H9 (cell line): ENCODE results near the gene SIN3B. TPM values are rescaled to one million over a fixed set of nuclear protein-coding genes. Genes with fewer than 3 reads are reported as not detected.
"Not testable (repeated sequence)": the region's sequence is repeated elsewhere in the genome, so short reads cannot be mapped to it uniquely, and the experiment has no call there.

Source experiments
- DNase-seq: peaks from one replicate; pipeline ENCODE4 v3.0.0-alpha.2; 2017
- H2AFZ ChIP-seq: one replicate; pipeline ENCODE4 v1.6.1; 2013; ENCODE audit warnings: mild to moderate bottlenecking, low read length, control low read depth, moderate library complexity
- H2AK5ac ChIP-seq: 2 replicates; pipeline ENCODE4 v1.6.1; 2013; ENCODE audit warnings: low read length, control low read depth, mixed read lengths; ENCODE audit not compliant: insufficient read length
- H2BK120ac ChIP-seq: one replicate; pipeline ENCODE4 v1.6.1; 2013; ENCODE audit warnings: low read depth, mild to moderate bottlenecking, low read length, control low read depth, inconsistent platforms; ENCODE audit not compliant: poor library complexity, severe bottlenecking
- H2BK12ac ChIP-seq: 2 replicates; pipeline ENCODE4 v1.6.1; 2013; ENCODE audit warnings: low read length, control low read depth, mixed read lengths, low read depth; ENCODE audit not compliant: insufficient read length
- H2BK15ac ChIP-seq: 2 replicates; pipeline ENCODE4 v1.6.1; 2013; ENCODE audit warnings: low read depth, low read length, control low read depth
- H2BK20ac ChIP-seq: one replicate; pipeline ENCODE4 v1.6.1; 2013; ENCODE audit warnings: low read depth, mild to moderate bottlenecking, low read length, control low read depth, inconsistent platforms; ENCODE audit not compliant: poor library complexity, severe bottlenecking
- H2BK5ac ChIP-seq: 2 replicates; pipeline ENCODE4 v1.6.1; 2013; ENCODE audit warnings: low read length, control low read depth, mixed read lengths; ENCODE audit not compliant: insufficient read length
- H3K14ac ChIP-seq: 2 replicates; pipeline ENCODE4 v1.6.1; 2013; ENCODE audit warnings: low read length, control low read depth; ENCODE audit not compliant: insufficient read depth
- H3K18ac ChIP-seq: 2 replicates; pipeline ENCODE4 v1.6.1; 2013; ENCODE audit warnings: low read depth, mild to moderate bottlenecking, mixed read lengths, low read length, control low read depth; ENCODE audit not compliant: insufficient read length
- H3K23ac ChIP-seq: 2 replicates; pipeline ENCODE4 v1.6.1; 2013; ENCODE audit warnings: low read length, control low read depth, mixed read lengths, low read depth; ENCODE audit not compliant: insufficient read length
- H3K23me2 ChIP-seq: 2 replicates; pipeline ENCODE4 v1.6.1; 2013; ENCODE audit warnings: low read depth, mild to moderate bottlenecking, mixed read lengths, low read length, control low read depth; ENCODE audit not compliant: insufficient read length, poor library complexity, severe bottlenecking
- H3K27ac ChIP-seq: 2 replicates; pipeline ENCODE4 v1.5.1; 2013; ENCODE audit warnings: low read length, control low read depth, mixed read lengths, low read depth; ENCODE audit not compliant: insufficient read length
- H3K27me3 ChIP-seq: 2 replicates; pipeline ENCODE4 v1.6.1; 2013; ENCODE audit warnings: low read length, control low read depth, inconsistent platforms; ENCODE audit not compliant: insufficient read depth
- H3K4ac ChIP-seq: 2 replicates; pipeline ENCODE4 v1.6.1; 2013; ENCODE audit warnings: low read depth, mild to moderate bottlenecking, control low read depth, inconsistent platforms, low read length, moderate library complexity
- H3K4me1 ChIP-seq: 2 replicates; pipeline ENCODE4 v1.6.1; 2013; ENCODE audit warnings: low read length, control low read depth, inconsistent platforms; ENCODE audit not compliant: insufficient read depth
- H3K4me2 ChIP-seq: 2 replicates; pipeline ENCODE4 v1.6.1; 2013; ENCODE audit warnings: low read length, control low read depth, mixed read lengths; ENCODE audit not compliant: insufficient read length, insufficient read depth
- H3K56ac ChIP-seq: 2 replicates; pipeline ENCODE4 v1.6.1; 2013; ENCODE audit warnings: low read depth, mild to moderate bottlenecking, mixed read lengths, low read length, control low read depth; ENCODE audit not compliant: insufficient read length
- H3K79me1 ChIP-seq: 2 replicates; pipeline ENCODE4 v1.6.1; 2013; ENCODE audit warnings: low read depth, mild to moderate bottlenecking, moderate library complexity, low read length, control low read depth, inconsistent platforms; ENCODE audit not compliant: insufficient read depth, poor library complexity, severe bottlenecking
- H3K79me2 ChIP-seq: 2 replicates; pipeline ENCODE4 v1.6.1; 2013; ENCODE audit warnings: low read length, control low read depth, inconsistent platforms; ENCODE audit not compliant: insufficient read depth
- H3K9ac ChIP-seq: 2 replicates; pipeline ENCODE4 v1.6.1; 2013; ENCODE audit warnings: low read length, control low read depth, mixed read lengths; ENCODE audit not compliant: insufficient read length; ENCODE audit errors: extremely low read depth
- H3K9me3 ChIP-seq: one replicate; pipeline ENCODE4 v1.6.1; 2013; ENCODE audit warnings: low read depth, low read length, inconsistent platforms; ENCODE audit not compliant: control insufficient read depth
- H3T11ph ChIP-seq: one replicate; pipeline ENCODE4 v1.6.1; 2013; ENCODE audit warnings: mild to moderate bottlenecking, low read length, control low read depth, inconsistent platforms
- H4K20me1 ChIP-seq: one replicate; pipeline ENCODE4 v1.6.1; 2013; ENCODE audit not compliant: control insufficient read depth, insufficient read length, insufficient read depth
- H4K5ac ChIP-seq: 2 replicates; pipeline ENCODE4 v1.6.1; 2013; ENCODE audit warnings: low read depth, mild to moderate bottlenecking, mixed read lengths, low read length, control low read depth; ENCODE audit not compliant: insufficient read length
- H4K8ac ChIP-seq: replicated peaks from 2 replicates; pipeline ENCODE4 v1.6.1; 2013; ENCODE audit warnings: low read length, control low read depth, mixed read lengths, low read depth; ENCODE audit not compliant: insufficient read length
- H4K91ac ChIP-seq: 2 replicates; pipeline ENCODE4 v1.6.1; 2013; ENCODE audit warnings: low read depth, mild to moderate bottlenecking, moderate library complexity, mixed read lengths, low read length, control low read depth; ENCODE audit not compliant: insufficient read length
- H3K27ac Mint-ChIP-seq, 3 experiments: 2 replicates in 2 of 3; 3 replicates in 1 of 3; pipeline ENCODE4 v1.8.0; 2020 to 2021; ENCODE audit warnings: mixed read lengths in 3 of 3, mild to moderate bottlenecking in 1 of 3, moderate library complexity in 1 of 3
- H3K27me3 Mint-ChIP-seq: 2 replicates; pipeline ENCODE4 v1.8.0; 2021; ENCODE audit warnings: low read depth, mild to moderate bottlenecking, moderate library complexity, mixed read lengths
- H3K36me3 Mint-ChIP-seq, 3 experiments: 2 replicates in 2 of 3; 3 replicates in 1 of 3; pipeline ENCODE4 v1.8.0; 2020 to 2021; ENCODE audit warnings: low read depth in 3 of 3, mixed read lengths in 3 of 3; ENCODE audit not compliant: insufficient read depth in 1 of 3
- H3K4me1 Mint-ChIP-seq, 2 experiments: 2 replicates each; pipeline ENCODE4 v1.8.0; 2020; ENCODE audit warnings: mixed read lengths in 2 of 2
- H3K4me3 Mint-ChIP-seq, 2 experiments: 2 replicates in 1 of 2; 3 replicates in 1 of 2; pipeline ENCODE4 v1.8.0; 2020 to 2021; ENCODE audit warnings: mild to moderate bottlenecking in 2 of 2, mixed read lengths in 2 of 2, moderate library complexity in 1 of 2
- H3K9me3 Mint-ChIP-seq, 2 experiments: 2 replicates in 1 of 2; 3 replicates in 1 of 2; pipeline ENCODE4 v1.8.0; 2020; ENCODE audit warnings: mild to moderate bottlenecking in 2 of 2, mixed read lengths in 2 of 2, moderate library complexity in 1 of 2
- WGBS: extraction: QIAGEN DNeasy Blood & Tissue Kit; methylation state at CpG from one replicate; pipeline ENCODE4 v1.1.7; 2013; ENCODE audit warnings: missing lambda C conversion rate, low lambda C conversion rate, mixed read lengths; ENCODE audit not compliant: insufficient read length; ENCODE audit errors: extremely low coverage; 5-methylcytosine and 5-hydroxymethylcytosine counted together
- total RNA-seq: library from RNA; stranded (reverse); gene quantifications from 2 replicates; pipeline ENCODE4 v1.2.1, GENCODE V29; 2021
- TF ChIP-seq, protein P1 (sequence below): fragments of 200-600 bp; sonication (generic); conservative IDR thresholded peaks from 3 replicates; pipeline ENCODE4 v1.8.0; 2021; ENCODE audit warnings: antibody characterized with exemption, mild to moderate bottlenecking

Gene SIN3B
- total RNA-seq, 1 experiment from 2014 or later, result 72.7 TPM

- Histone ChIP-seq H2AK5ac (no peak overlapping the region), H3K4me1 (no peaks in the 10 kb centered on the region), H4K91ac (no peak overlapping the region), H3K9ac (no peak overlapping the region), H4K8ac (no peak overlapping the region), H4K20me1 (no peaks in the 10 kb centered on the region), H3K56ac (no peak overlapping the region), H3K4me2 (no peak overlapping the region), H2BK5ac (no peak overlapping the region), H3K23ac (no peak overlapping the region), H3K27me3 (no peaks in the 10 kb centered on the region), H3K79me2 (no peaks in the 10 kb centered on the region), H2BK12ac (no peak overlapping the region), H3K4ac (no peak overlapping the region), H3T11ph (no peak overlapping the region), H3K9me3 (no peaks in the 10 kb centered on the region), H3K79me1 (no peaks in the 10 kb centered on the region), H2BK20ac (no peak overlapping the region), H3K23me2 (no peaks in the 10 kb centered on the region), H3K18ac (no peak overlapping the region), H4K5ac (no peak overlapping the region), H2BK120ac (no peak overlapping the region), H3K27ac (no peak overlapping the region), H2BK15ac (no peak overlapping the region), H2AFZ (no peak overlapping the region), H3K14ac (no peak overlapping the region)
- Mint-ChIP-seq H3K27ac (peak overlapping the region in 1 of 3 experiments; percentile 33; a peak in 2 of 7 replicates), H3K4me1 (peaks cover 0 to 1% of the 10 kb centered on the region in 2 experiments; a peak in 1 of 4 replicates), H3K4me3 (no peak overlapping the region), H3K27me3 (no peaks in the 10 kb centered on the region; the same call in 1 of the 2 replicates), H3K9me3 (peaks cover 10 to 17% of the 10 kb centered on the region in 2 experiments), H3K36me3 (peaks cover 3 to 10% (median 6%) of the 10 kb centered on the region in 3 experiments; a peak in 6 of 7 replicates)
- TF ChIP-seq, protein P1, sequence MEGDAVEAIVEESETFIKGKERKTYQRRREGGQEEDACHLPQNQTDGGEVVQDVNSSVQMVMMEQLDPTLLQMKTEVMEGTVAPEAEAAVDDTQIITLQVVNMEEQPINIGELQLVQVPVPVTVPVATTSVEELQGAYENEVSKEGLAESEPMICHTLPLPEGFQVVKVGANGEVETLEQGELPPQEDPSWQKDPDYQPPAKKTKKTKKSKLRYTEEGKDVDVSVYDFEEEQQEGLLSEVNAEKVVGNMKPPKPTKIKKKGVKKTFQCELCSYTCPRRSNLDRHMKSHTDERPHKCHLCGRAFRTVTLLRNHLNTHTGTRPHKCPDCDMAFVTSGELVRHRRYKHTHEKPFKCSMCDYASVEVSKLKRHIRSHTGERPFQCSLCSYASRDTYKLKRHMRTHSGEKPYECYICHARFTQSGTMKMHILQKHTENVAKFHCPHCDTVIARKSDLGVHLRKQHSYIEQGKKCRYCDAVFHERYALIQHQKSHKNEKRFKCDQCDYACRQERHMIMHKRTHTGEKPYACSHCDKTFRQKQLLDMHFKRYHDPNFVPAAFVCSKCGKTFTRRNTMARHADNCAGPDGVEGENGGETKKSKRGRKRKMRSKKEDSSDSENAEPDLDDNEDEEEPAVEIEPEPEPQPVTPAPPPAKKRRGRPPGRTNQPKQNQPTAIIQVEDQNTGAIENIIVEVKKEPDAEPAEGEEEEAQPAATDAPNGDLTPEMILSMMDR, result no peak
- no peak for DNase-seq
- no CpG with 5 or more reads among the region's 3 CpGs for WGBS
These were observed 31.3 kb upstream of the SIN3B start for GRCh38 chr19:16797876-16798275.

DNA sequence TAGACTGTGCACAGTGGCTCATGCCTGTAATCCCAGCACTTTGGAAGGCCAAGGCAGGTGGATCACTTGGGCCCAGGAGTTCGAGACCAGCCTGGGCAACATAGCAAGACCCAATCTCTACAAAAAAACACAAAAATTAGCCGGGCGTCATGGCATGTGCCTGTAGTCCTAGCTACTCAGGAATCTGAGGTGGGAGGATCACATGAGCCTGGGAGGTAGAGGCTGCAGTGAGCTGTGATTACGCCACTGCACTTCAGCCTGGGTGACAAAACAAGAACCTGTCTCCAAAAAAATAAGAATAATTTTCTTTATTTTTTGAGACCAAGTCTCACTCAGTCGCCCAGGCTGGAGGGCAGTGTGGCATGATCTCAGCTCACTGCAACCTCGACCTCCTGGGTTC lies 30.9 kb upstream of the SIN3B start:
- H3K23ac ChIP-seq, H3K79me1 ChIP-seq, H3K9ac ChIP-seq, H2BK12ac ChIP-seq, H2BK5ac ChIP-seq, H3K4me2 ChIP-seq, H3K4me1 ChIP-seq, H3K9me3 ChIP-seq, H3K23me2 ChIP-seq, H3K79me2 ChIP-seq, H3T11ph ChIP-seq, H2AK5ac ChIP-seq, H4K20me1 ChIP-seq, H3K4ac ChIP-seq, H2AFZ ChIP-seq, H3K27ac Mint-ChIP-seq, H2BK15ac ChIP-seq, H4K91ac ChIP-seq, H2BK120ac ChIP-seq, H4K8ac ChIP-seq, H3K18ac ChIP-seq, H3K4me1 Mint-ChIP-seq, H4K5ac ChIP-seq, H2BK20ac ChIP-seq, H3K56ac ChIP-seq, DNase-seq, H3K27me3 Mint-ChIP-seq, H3K27me3 ChIP-seq, H3K14ac ChIP-seq, H3K27ac ChIP-seq, H3K4me3 Mint-ChIP-seq: not testable (repeated sequence)
- WGBS, result no CpG with 5 or more reads among the region's 6 CpGs
- Mint-ChIP-seq H3K36me3 (peaks cover 3 to 13% (median 6%) of the 10 kb centered on the region in 3 experiments; a peak in 6 of 7 replicates), H3K9me3 (peaks cover 10 to 17% of the 10 kb centered on the region in 2 experiments)
